ENCODE measurements around the gene HAAO.
A peak's percentile ranks its signal among the peaks of the same experiment; 100 is the strongest.

HAAO gene

GRCh38 chr2:42813763-42814162 lies 21.4 kb upstream of the HAAO start:
- no peak for ATAC-seq
- DNase-seq, result no peak

- no peak for DNase-seq
These were observed 20.6 kb upstream of the HAAO start for GRCh38 chr2:42812899-42813479.

GRCh38 chr2:42810971-42811811 lies 18.8 kb upstream of the HAAO start:
- DNase-seq (peak; percentile 60), ATAC-seq (peak; percentile 3)

More at GRCh38 chr2:42812899-42813479, 20.6 kb upstream of the HAAO start:
- ATAC-seq, result no peak

DNA sequence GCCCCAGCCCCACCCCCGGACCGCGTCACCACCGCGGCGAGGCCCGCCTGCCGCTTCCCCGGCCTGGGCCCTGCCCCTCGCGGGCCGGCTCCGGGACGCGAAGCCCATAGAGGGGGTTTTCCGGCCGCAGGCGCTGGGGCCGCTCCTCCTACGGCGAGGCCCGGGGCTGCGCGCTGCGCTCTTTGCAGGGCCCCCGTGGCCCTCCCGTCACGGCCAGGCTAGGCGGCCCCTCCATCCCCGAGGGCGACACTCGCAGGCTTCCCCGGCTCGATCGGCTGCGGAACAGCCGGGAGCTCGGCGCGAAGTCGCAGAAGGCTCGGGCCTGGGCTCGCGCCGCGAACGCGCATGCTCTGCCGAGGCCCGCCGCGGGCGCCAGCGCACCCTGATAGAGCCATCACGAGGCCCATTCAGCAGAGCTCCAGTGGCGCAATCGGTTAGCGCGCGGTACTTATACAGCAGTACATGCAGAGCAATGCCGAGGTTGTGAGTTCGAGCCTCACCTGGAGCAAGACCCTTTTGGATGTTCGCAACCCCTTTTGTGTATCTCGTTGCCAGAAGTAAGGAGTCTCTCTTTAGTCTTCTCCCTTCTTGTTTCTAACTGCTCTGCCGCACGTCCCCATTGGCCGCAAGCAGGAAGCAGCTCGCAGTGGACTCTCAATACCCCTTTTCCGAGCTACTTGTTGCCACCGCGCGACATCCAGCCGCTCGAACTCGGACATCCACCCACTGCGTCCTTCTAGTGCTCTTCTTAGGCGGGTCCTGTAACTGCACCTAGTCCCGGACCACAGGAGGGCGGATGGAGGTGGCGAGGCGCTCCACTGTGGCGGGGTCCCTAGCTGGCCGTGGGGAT lies 18.0 kb upstream of the HAAO start:
- ATAC-seq (peak; percentile 87), DNase-seq (peak; percentile 93)

DNA sequence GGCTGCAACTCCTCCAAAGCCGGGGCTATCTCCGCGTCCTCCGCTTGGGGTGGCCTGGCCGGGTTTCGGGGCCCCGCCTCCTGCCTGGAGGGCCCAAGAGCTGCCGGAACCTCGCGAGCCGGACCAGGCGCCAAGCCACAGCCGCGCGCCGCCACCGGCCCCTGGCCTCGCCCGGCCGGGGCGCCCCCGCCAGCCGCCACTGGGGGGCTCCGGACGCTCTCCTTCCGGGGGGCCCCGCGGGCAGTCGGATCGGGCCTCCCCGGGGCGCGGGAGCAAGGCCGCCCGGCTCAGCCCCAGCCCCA lies 17.4 kb upstream of the HAAO start:
- ATAC-seq (no peak), DNase-seq (no peak)

DNA sequence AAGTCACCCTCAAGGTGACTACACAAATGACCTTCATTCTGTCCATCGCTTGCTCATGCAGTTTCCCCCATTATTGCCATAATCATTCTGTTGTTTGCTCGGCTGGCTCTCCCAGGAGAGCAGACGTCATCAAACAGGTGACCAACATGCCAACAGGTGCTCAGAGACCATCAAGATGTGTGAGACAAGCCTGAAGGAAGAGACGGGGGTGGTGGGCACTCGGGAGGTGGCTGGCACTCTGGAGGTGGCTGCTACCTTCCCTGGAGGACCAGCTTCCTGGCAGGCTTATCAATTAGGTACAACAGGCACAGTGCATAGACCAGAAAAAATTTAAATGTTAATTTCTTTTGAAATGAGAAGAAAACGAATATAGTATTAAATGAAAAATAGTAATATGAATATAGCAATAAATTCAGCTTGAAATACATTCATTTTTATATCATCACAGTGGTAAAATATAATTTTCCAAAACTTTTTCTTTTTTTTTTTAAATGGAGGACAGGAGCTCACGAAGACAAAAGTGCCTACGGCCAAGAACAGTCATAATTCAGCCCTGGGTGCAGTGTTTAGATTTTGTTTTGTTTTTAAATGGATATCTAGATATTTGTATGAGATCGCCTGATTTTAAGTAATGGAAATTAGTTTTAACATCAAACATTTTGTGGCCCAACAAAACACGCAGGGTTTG lies 16.9 kb upstream of the HAAO start:
- DNase-seq (no peak), ATAC-seq (no peak)

DNA sequence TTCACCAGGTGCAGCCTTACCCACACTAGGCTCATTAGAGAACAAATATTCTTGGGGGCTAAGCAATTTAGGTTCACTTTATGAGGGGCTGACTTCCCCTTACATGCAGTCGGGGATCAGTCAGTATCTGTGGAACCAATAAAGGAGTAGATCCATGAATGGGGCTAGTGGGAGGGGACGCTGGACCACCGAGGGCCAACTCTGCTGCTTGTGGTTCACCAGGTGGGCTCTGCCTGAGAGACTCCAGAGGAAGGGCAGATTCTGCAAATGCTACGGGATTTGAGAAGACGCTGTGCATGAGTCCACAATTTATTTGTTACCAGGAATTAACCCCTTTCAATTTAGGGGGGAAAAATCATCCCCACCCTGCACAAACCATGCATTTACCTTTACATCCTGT lies 15.9 kb upstream of the HAAO start:
- DNase-seq, result no peak
- no peak for ATAC-seq

DNA sequence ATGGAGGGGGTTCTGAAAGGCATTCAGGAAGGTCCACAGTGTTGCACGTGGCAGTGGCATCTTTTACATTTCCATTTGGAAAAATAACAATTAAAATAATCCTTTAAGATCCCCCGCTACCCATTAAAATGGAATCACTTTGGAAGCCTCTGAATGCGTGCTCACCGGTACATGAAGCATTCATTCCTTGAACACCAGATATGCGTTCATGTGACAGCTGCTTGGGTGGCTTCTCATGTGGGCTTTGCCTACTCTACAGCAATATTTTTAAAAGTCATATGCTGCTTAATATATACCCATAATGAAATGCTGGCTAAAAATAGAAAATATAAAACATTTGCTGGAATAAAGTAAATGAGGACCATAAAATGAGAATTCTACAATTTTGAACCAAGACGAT lies 14.4 kb upstream of the HAAO start:
- no peak for ATAC-seq
- DNase-seq, result no peak

DNA sequence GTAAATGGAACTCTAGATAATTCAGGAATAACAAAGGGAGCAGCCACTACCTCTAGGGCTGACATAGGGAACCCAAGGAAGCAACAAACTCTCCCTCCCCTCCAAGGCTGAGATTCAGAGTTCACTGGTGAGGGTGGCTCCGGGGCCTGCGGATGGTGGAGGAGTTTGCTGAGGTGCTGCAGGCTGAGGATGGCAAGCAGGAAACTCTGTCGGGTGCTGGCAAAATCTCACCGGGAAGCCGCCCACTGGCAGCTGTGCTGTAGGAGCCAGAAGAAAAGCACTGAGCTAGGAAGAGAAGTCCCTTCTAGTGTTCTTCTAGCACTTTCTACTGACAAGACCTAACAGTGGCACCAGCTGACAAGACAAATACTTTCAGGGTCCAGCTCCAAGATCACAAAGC lies 12.5 kb upstream of the HAAO start:
- no peak for DNase-seq
- no peak for ATAC-seq

GRCh38 chr2:42804338-42804737 lies 12.0 kb upstream of the HAAO start:
- no peak for DNase-seq
- ATAC-seq, result no peak

GRCh38 chr2:42802150-42802549 lies 9.8 kb upstream of the HAAO start:
- no peak for DNase-seq
- ATAC-seq, result no peak

- ATAC-seq, result no peak
- no peak for DNase-seq
These were observed 9.0 kb upstream of the HAAO start for GRCh38 chr2:42801381-42801780.

DNA sequence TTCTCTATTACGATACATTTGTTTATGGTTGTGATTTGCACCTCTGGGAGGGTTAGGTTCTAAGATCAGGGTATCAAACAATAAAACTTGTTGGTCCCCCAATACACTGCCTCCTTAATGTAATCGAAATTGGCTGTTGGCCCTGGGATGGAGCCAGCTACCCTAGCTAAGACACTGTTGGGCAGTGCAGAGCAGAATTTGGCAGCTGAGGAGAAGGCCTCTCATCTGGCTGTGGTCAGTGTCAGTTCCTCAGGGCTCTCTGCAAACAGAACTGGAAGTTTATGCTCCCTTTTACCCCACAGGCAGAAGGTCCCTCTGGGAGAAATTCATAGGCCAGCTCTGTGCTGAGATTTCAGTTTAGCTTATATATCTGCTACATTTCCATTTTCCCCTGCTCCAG lies 8.6 kb upstream of the HAAO start:
- ATAC-seq, result no peak
- no peak for DNase-seq

DNA sequence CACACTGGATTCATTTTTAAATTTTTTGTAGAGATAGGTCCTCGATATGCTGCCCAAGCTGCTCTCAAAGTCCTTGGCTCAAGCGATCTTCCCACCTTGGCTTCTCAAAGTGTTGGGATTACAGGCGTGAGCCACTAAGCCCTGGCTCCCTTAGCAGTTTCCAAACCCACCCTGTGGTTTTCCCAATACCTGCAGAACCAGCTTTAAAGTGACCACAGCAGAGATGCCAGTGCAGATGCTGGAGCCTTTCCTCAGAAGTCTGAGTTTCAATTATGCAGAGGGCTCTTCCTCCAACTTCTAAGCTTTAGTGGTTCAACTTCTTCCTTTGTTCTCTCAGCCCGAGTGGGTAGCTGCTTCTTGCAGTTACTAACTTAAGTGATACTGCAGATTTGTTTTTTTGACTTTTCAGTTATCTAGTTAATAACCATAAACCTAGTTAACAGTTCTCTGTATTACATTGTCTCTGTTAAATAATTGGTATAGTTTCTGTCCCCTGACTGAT lies 8.1 kb upstream of the HAAO start:
- DNase-seq (no peak), ATAC-seq (no peak)

- ATAC-seq, result no peak
- no peak for DNase-seq
These were observed 7.5 kb upstream of the HAAO start for GRCh38 chr2:42799881-42800280.

DNA sequence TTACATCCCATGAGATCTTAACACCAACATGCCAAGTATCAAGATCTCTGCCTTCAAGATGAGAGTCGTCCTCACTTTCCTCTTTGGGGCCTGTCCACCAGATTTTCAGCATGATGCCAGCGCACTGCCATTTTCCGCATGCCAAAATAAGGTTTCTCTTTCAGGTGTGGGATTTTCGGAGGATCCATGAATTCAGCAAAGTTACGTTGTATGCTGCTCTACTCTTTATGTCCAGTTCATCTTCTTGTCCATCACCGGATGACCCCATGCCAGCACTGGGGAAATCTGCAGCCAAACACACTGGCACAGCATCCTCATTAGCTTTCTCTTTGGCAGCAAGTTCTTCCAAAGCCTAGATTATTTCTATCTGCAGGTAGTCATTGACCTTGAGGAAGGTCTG lies 4.9 kb upstream of the HAAO start:
- DNase-seq, result no peak
- ATAC-seq, result no peak

GRCh38 chr2:42796427-42797248 lies 4.3 kb upstream of the HAAO start:
- ATAC-seq, result no peak
- no peak for DNase-seq

DNA sequence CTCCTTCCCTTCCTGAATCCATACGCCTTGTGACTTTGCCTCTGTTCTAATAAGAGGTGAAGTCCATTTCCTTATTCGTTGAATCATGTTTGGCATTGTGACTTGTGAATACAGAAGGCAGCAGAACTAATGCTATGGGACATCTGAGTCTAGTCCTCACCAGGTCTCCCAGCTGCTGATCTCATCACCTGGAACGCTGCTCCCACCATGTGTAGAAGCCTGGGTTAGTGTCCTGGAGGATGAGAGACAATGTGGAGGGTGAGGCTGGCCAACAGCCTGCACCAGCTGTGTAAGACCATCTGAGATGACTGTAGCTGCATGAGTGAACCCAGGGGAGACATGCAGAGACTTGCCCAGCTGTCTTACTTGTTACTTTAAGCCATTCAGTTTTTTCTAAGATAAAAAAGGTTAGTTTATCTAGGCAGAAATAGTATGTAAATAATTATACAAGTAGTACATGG lies 3.5 kb upstream of the HAAO start:
- no peak for DNase-seq
- ATAC-seq, result no peak

GRCh38 chr2:42795275-42795674 lies 2.9 kb upstream of the HAAO start:
- ATAC-seq, result no peak
- no peak for DNase-seq

GRCh38 chr2:42794271-42795046 lies 2.1 kb upstream of the HAAO start:
- ATAC-seq (no peak), DNase-seq (no peak)

Data from stimulated activated naive CD8-positive, alpha-beta T cell treated with anti-CD3 and anti-CD28 coated beads, Interleukin-15, Interleukin-2, amounts not matched to agents 100 U/mL and 50 U/mL, for 24 hours (primary cell).